Thyroid gland (tissue), 4 donors: ENCODE data around the gene PTGS2. TPM values are rescaled to one million over a fixed set of nuclear protein-coding genes. Genes with fewer than 3 reads are reported as not detected.
"Not testable (repeated sequence)": the region's sequence is repeated elsewhere in the genome, so short reads cannot be mapped to it uniquely, and the experiment has no call there.

ENCODE experiments used
- DNase-seq, 2 donors: peaks; one replicate each; pipeline ENCODE4 v3.0.0-alpha.2; 2019
- H3K27ac ChIP-seq, 3 donors: fragments of 200-600 bp; sonication (generic); 1 replicate in 2 of 3; 2 replicates in 1 of 3; pipeline ENCODE4 v1.5.1; 2016 to 2019; ENCODE audit warnings: mild to moderate bottlenecking in 1 of 3, moderate library complexity in 1 of 3
- H3K27me3 ChIP-seq: fragments of 200-600 bp; sonication (generic); one replicate; pipeline ENCODE4 v1.5.1; 2019
- H3K36me3 ChIP-seq, 2 donors: fragments of 200-600 bp; sonication (generic); one replicate each; pipeline ENCODE4 v1.5.1; 2016 to 2019
- H3K4me1 ChIP-seq, 2 donors: fragments of 200-600 bp; sonication (generic); one replicate each; pipeline ENCODE4 v1.5.1; 2017 to 2019
- H3K4me3 ChIP-seq, 3 donors: fragments of 200-600 bp; sonication (generic); replicated peaks in 1 of 3; 1 replicate in 2 of 3; 2 replicates in 1 of 3; pipeline ENCODE4 v1.5.1; 2016; ENCODE audit warnings: mild to moderate bottlenecking in 1 of 3
- H3K9me3 ChIP-seq: fragments of 200-600 bp; sonication (generic); one replicate; pipeline ENCODE4 v1.5.1; 2017
- CTCF ChIP-seq, 6 experiments: fragments of 200-600 bp in 3 of 6; fragments of 450-650 bp in 3 of 6; sonication (generic) in 3 of 6; IDR thresholded peaks; one replicate each; pipeline ENCODE4 v1.5.1; 2016 to 2019; ENCODE audit warnings: antibody characterized with exemption in 6 of 6, mild to moderate bottlenecking in 2 of 6, inconsistent platforms in 1 of 6, moderate library complexity in 1 of 6
- POLR2A ChIP-seq, 2 donors: fragments of 450-650 bp; IDR thresholded peaks; one replicate each; pipeline ENCODE4 v1.6.1; 2017; ENCODE audit warnings: antibody characterized with exemption in 2 of 2, mild to moderate bottlenecking in 2 of 2, moderate library complexity in 1 of 2
- WGBS, 2 donors: methylation state at CpG; one replicate each; pipeline ENCODE4 v1.1.5; 2017; 5-methylcytosine and 5-hydroxymethylcytosine counted together
- intact Hi-C: fragments of 100-400 bp; cut with DNase I; formaldehyde crosslinking; loops from one replicate; pipeline ENCODE4 v1.15.1; 2023
- total RNA-seq, 4 donors: library from RNA; depleted of rRNA; stranded (reverse); fragments of >200 nt; gene quantifications; one replicate each; pipeline ENCODE4 v1.2.3, GENCODE V29; 2016

Gene PTGS2
- total RNA-seq, 4 donors from 2014 or later: 0.44 to 4.2 (median 2.0) TPM

GRCh38 chr1:186658999-186659398, 21.2 kb downstream of the PTGS2 start:
- no peak for DNase-seq
- intact Hi-C loops: no loop called here
- no peaks in the 10 kb centered on the region for H3K9me3 ChIP-seq
- no peaks in the 10 kb centered on the region for H3K4me1 ChIP-seq
- TF ChIP-seq CTCF (IDR thresholded peaks at IDR 0.05): no peak
- TF ChIP-seq POLR2A (IDR thresholded peaks at IDR 0.05): no peak
- H3K4me3 ChIP-seq: no peak overlapping the region
- no peaks in the 10 kb centered on the region for H3K36me3 ChIP-seq
- H3K27ac ChIP-seq: no peak overlapping the region
- no peaks in the 10 kb centered on the region for H3K27me3 ChIP-seq

- 82 to 86% methylated on average over 2 of the region's 2 CpGs for WGBS, 2 donors
Observed at GRCh38 chr1:186657481-186657880, 22.7 kb downstream of the PTGS2 start.

GRCh38 chr1:186655876-186656275, 24.3 kb downstream of the PTGS2 start:
- Histone ChIP-seq H3K4me1 (no peaks in the 10 kb centered on the region), H3K36me3 (no peaks in the 10 kb centered on the region), H3K27me3 (no peaks in the 10 kb centered on the region), H3K27ac (no peak overlapping the region), H3K4me3 (no peak overlapping the region), H3K9me3 (no peaks in the 10 kb centered on the region)
- intact Hi-C loops: no loop called here
- TF ChIP-seq POLR2A (IDR thresholded peaks at IDR 0.05): no peak
- no peak for TF ChIP-seq CTCF (IDR thresholded peaks at IDR 0.05)
- DNase-seq: no peak
- 75 to 76% methylated on average over 3 of the region's 3 CpGs for WGBS, 2 donors

More at GRCh38 chr1:186657481-186657880, 22.7 kb downstream of the PTGS2 start:
- Histone ChIP-seq H3K9me3 (no peaks in the 10 kb centered on the region), H3K36me3 (no peaks in the 10 kb centered on the region), H3K27me3 (no peaks in the 10 kb centered on the region), H3K27ac (no peak overlapping the region), H3K4me3 (no peak overlapping the region), H3K4me1 (no peaks in the 10 kb centered on the region)
- no peak for DNase-seq
- intact Hi-C loops: no loop called here
- TF ChIP-seq CTCF (IDR thresholded peaks at IDR 0.05) (no peak), POLR2A (IDR thresholded peaks at IDR 0.05) (no peak)

- intact Hi-C loops: no loop called here
- no peaks in the 10 kb centered on the region for H3K36me3 ChIP-seq
- no peak overlapping the region for H3K27ac ChIP-seq
- no peak overlapping the region for H3K4me3 ChIP-seq
- no peak for TF ChIP-seq POLR2A (IDR thresholded peaks at IDR 0.05)
- no peaks in the 10 kb centered on the region for H3K27me3 ChIP-seq
- WGBS, 2 donors: 91 to 92% methylated on average over 3 of the region's 3 CpGs
- H3K9me3 ChIP-seq: no peaks in the 10 kb centered on the region
- no peak for DNase-seq
- H3K4me1 ChIP-seq: no peaks in the 10 kb centered on the region
Observed at GRCh38 chr1:186654741-186655140, 25.5 kb downstream of the PTGS2 start.

GRCh38 chr1:186653312-186653711, 26.9 kb downstream of the PTGS2 start:
- Histone ChIP-seq H3K4me1 (no peaks in the 10 kb centered on the region), H3K9me3 (no peaks in the 10 kb centered on the region), H3K4me3 (no peak overlapping the region), H3K27ac (no peak overlapping the region), H3K36me3 (no peaks in the 10 kb centered on the region), H3K27me3 (no peaks in the 10 kb centered on the region)
- intact Hi-C loops: no loop called here
- no peak for DNase-seq
- 92 to 93% methylated on average over 2 of the region's 2 CpGs for WGBS, 2 donors
- no peak for TF ChIP-seq POLR2A (IDR thresholded peaks at IDR 0.05)
- no peak for TF ChIP-seq CTCF (IDR thresholded peaks at IDR 0.05)

GRCh38 chr1:186648613-186649012, 31.6 kb downstream of the PTGS2 start:
- WGBS, 2 donors: 56 to 68% methylated on average over 4 of the region's 4 CpGs
- TF ChIP-seq POLR2A (IDR thresholded peaks at IDR 0.05) (no peak), CTCF (IDR thresholded peaks at IDR 0.05) (no peak)
- Histone ChIP-seq H3K4me1 (no peaks in the 10 kb centered on the region), H3K27me3 (no peaks in the 10 kb centered on the region), H3K9me3 (no peaks in the 10 kb centered on the region), H3K27ac (no peak overlapping the region), H3K36me3 (no peaks in the 10 kb centered on the region), H3K4me3 (no peak overlapping the region)
- intact Hi-C loops: no loop called here
- no peak for DNase-seq

GRCh38 chr1:186647985-186648384, 32.2 kb downstream of the PTGS2 start:
- intact Hi-C loops, H3K36me3 ChIP-seq, H3K9me3 ChIP-seq, H3K27ac ChIP-seq, H3K27me3 ChIP-seq, DNase-seq, H3K4me1 ChIP-seq, H3K4me3 ChIP-seq: not testable (repeated sequence)
- 91 to 100% methylated on average over 4 of the region's 4 CpGs for WGBS, 2 donors
